Ishikawa (cell line): Measurements from ENCODE around the gene PSPC1.

Experiments
- CREB1 ChIP-seq: IDR thresholded peaks from 2 replicates; pipeline ENCODE4 v1.6.1; 2012; ENCODE audit warnings: low read depth
- EP300 ChIP-seq: IDR thresholded peaks from 2 replicates; pipeline ENCODE4 v1.6.1; 2012; ENCODE audit warnings: borderline replicate concordance
- FOXM1 ChIP-seq: IDR thresholded peaks from 2 replicates; pipeline ENCODE4 v1.6.1; 2012; ENCODE audit warnings: low read depth, borderline replicate concordance
- REST ChIP-seq: IDR thresholded peaks from 2 replicates; pipeline ENCODE4 v1.6.1; 2012; ENCODE audit warnings: low read depth, mild to moderate bottlenecking
- TCF12 ChIP-seq: IDR thresholded peaks from 2 replicates; pipeline ENCODE4 v1.6.1; 2012; ENCODE audit warnings: low read depth
- USF1 ChIP-seq: IDR thresholded peaks from 2 replicates; pipeline ENCODE4 v1.6.1; 2012
- YY1 ChIP-seq: IDR thresholded peaks from 2 replicates; pipeline ENCODE4 v1.6.1; 2012; ENCODE audit warnings: low read depth
- ZBTB7A ChIP-seq: IDR thresholded peaks from 2 replicates; pipeline ENCODE4 v1.6.1; 2012; ENCODE audit warnings: low read depth

GRCh38 chr13:19668778-19669177, 114.0 kb downstream of the PSPC1 start:
- TF ChIP-seq USF1 (no peak), EP300 (no peak), CREB1 (no peak), REST (no peak), FOXM1 (no peak), TCF12 (no peak), ZBTB7A (no peak), YY1 (no peak)
